GM06990 (cell line): ENCODE data around the gene TMEM220.

Experiments
- DNase-seq: peaks from one replicate; pipeline ENCODE4 v3.0.0-alpha.2; 2011; ENCODE audit not compliant: insufficient read length; ENCODE audit errors: extremely low read depth
- H3K27me3 ChIP-seq: replicated peaks from 2 replicates; pipeline ENCODE4 v1.6.0; 2011; ENCODE audit warnings: low read length; ENCODE audit not compliant: control insufficient read depth, insufficient read depth
- H3K36me3 ChIP-seq: 2 replicates; pipeline ENCODE4 v1.5.1; 2011; ENCODE audit warnings: low read length; ENCODE audit not compliant: control insufficient read depth, insufficient read depth
- H3K4me3 ChIP-seq: replicated peaks from 2 replicates; pipeline ENCODE4 v1.5.1; 2011; ENCODE audit warnings: low read depth, mild to moderate bottlenecking, control low read depth, low read length
- CTCF ChIP-seq: IDR thresholded peaks from 2 replicates; pipeline ENCODE4 v1.5.1; 2011; ENCODE audit warnings: low read length, control low read depth, mild to moderate bottlenecking, inconsistent platforms; ENCODE audit not compliant: insufficient read depth, poor library complexity, severe bottlenecking

The TMEM220 gene

GRCh38 chr17:10673312-10673711, 56.5 kb downstream of the TMEM220 start:
- H3K4me3 ChIP-seq = no peak overlapping the region
- no peak for TF ChIP-seq CTCF
- H3K36me3 ChIP-seq = peaks cover 8% of the 10 kb centered on the region
- H3K27me3 ChIP-seq = no peaks in the 10 kb centered on the region
- no peak for DNase-seq

DNA sequence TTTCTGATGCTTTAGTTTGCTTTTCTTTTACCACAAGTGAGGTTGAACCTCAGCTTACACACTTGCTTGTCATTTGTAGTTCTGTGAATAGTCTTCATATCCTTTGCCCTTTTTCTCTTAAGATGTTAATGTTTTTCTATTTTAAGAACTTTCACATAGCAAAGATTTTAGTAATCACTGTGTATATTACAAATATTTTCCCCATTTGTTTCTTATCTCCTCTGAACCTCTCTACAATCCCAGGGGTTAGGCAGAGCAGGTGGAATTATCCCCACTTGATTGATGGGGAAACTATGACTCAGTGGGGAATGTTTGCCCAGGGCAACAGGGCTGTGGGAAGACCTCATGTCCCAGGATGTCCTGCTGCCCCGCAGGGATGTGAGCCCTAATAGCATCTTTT, 61.0 kb downstream of the TMEM220 start:
- no peak for DNase-seq
- Histone ChIP-seq H3K4me3 (no peak overlapping the region), H3K27me3 (no peaks in the 10 kb centered on the region), H3K36me3 (peaks cover 5% of the 10 kb centered on the region)
- no peak for TF ChIP-seq CTCF

DNA sequence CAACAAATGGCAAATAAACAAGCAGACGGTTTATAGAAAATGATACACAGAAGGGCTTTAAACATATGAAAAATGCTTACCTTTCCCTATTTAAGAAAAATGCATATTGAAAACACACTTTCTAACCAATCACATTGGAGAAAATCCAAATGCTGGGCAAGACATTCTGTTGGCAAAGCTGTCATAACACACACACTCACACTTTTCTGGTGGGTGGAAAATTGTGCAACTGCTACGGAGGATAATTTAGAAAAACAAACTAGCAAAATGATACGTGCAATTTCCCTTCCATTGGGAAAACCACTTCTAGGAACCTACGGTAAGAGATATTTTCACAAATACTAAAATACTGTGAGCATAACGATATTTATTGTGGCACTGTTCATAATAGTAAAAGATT, 62.9 kb downstream of the TMEM220 start:
- DNase-seq = no peak
- Histone ChIP-seq H3K36me3 (no peaks in the 10 kb centered on the region), H3K4me3 (no peak overlapping the region), H3K27me3 (no peaks in the 10 kb centered on the region)
- no peak for TF ChIP-seq CTCF

GRCh38 chr17:10664571-10664970, 65.3 kb downstream of the TMEM220 start:
- DNase-seq = no peak
- TF ChIP-seq CTCF = no peak
- H3K36me3 ChIP-seq = no peaks in the 10 kb centered on the region
- no peaks in the 10 kb centered on the region for H3K27me3 ChIP-seq
- H3K4me3 ChIP-seq = no peak overlapping the region
